HepG2 (cell line): ENCODE measurements around the gene PPP4R4. TPM values are rescaled to one million over a fixed set of nuclear protein-coding genes. Genes with fewer than 3 reads are reported as not detected.

Experiments
- ATAC-seq: fragments of 200-7000 bp; cut with Tn5 transposase; 3 replicates; pipeline ENCODE4 v1.9.1; 2020; ENCODE audit warnings: mild to moderate bottlenecking, moderate library complexity
- BruUV-seq: library from RNA; stranded (reverse); fragments of 400-500 nt; replicated peaks from 2 replicates; lab custom pipeline; 2021; lab: Mats Ljungman, UMichigan
- CTCF ChIA-PET: fragments of 300-600 bp; formaldehyde crosslinking; extraction: SDS; loops from one replicate; lab custom pipeline; 2021; ENCODE audit warnings: low total read pairs, inconsistent platforms, low intra/inter-chr PET ratio; lab: Yijun Ruan, JAX
- POLR2A ChIA-PET: fragments of 350-600 bp; sonication (Branson Sonifier 250); formaldehyde crosslinking; loops from one replicate; lab custom pipeline; 2020; ENCODE audit warnings: antibody characterized with exemption, inconsistent platforms; lab: Yijun Ruan, JAX
- DNase-seq: peaks from one replicate; pipeline ENCODE4 v3.0.0-alpha.2; 2015; ENCODE audit warnings: low spot score
- FAIRE-seq: peaks from 3 replicates; lab custom pipeline; 2011; peaks lifted over from hg19 to GRCh38; lab: Jason Lieb, UNC
- H2AFZ ChIP-seq: one replicate; pipeline ENCODE4 v1.6.1; 2011; ENCODE audit warnings: low read length, inconsistent platforms
- H3K27ac ChIP-seq: fragments of 300-600 bp; 3 replicates; pipeline ENCODE4 v1.8.0; 2011; ENCODE audit warnings: mixed run types, mild to moderate bottlenecking, mixed read lengths, low read length, inconsistent platforms; ENCODE audit not compliant: insufficient read depth; ENCODE audit errors: extremely low read length
- H3K27me3 ChIP-seq, 2 experiments: fragments of 200-600 bp in 1 of 2; 2 replicates in 1 of 2; 3 replicates in 1 of 2; pipeline versions ENCODE4 v1.6.0 to v1.8.0; 2011; ENCODE audit warnings: low read length in 2 of 2, mild to moderate bottlenecking in 2 of 2, moderate library complexity in 2 of 2, inconsistent platforms in 1 of 2; ENCODE audit not compliant: insufficient read depth in 2 of 2, control insufficient read depth in 1 of 2
- H3K36me3 ChIP-seq, 2 experiments: fragments of 200-600 bp in 1 of 2; replicated peaks in 1 of 2; 2 replicates in 1 of 2; 3 replicates in 1 of 2; pipeline versions ENCODE4 v1.5.1 to v1.8.0; 2011; ENCODE audit warnings: low read length in 2 of 2, inconsistent platforms in 1 of 2; ENCODE audit not compliant: insufficient read depth in 2 of 2, control insufficient read depth in 1 of 2
- H3K4me1 ChIP-seq: 2 replicates; pipeline ENCODE4 v1.5.1; 2012; ENCODE audit warnings: low read length, inconsistent platforms; ENCODE audit not compliant: insufficient read depth
- H3K4me2 ChIP-seq: 2 replicates; pipeline ENCODE4 v1.6.0; 2011; ENCODE audit warnings: low read depth, low read length, inconsistent platforms
- H3K4me3 ChIP-seq, 3 experiments: fragments of 200-600 bp in 1 of 3; sonication (generic), shearing (Covaris generic) in 1 of 3; replicated peaks in 1 of 3; 2 replicates each; pipeline ENCODE4 v1.5.1; 2011 to 2016; ENCODE audit warnings: low read length in 3 of 3, inconsistent platforms in 2 of 3, low read depth in 2 of 3, mild to moderate bottlenecking in 2 of 3, control low read depth in 1 of 3, mixed read lengths in 1 of 3; ENCODE audit not compliant: insufficient read depth in 1 of 3
- H3K79me2 ChIP-seq: one replicate; pipeline ENCODE4 v1.6.1; 2011; ENCODE audit warnings: low read length, inconsistent platforms; ENCODE audit not compliant: insufficient read depth
- H3K9ac ChIP-seq: 2 replicates; pipeline ENCODE4 v1.6.0; 2011; ENCODE audit warnings: mild to moderate bottlenecking, low read depth, low read length, inconsistent platforms; ENCODE audit not compliant: insufficient read depth
- H3K9me3 ChIP-seq: 2 replicates; pipeline ENCODE4 v1.5.1; 2012; ENCODE audit warnings: mild to moderate bottlenecking, low read length
- H4K20me1 ChIP-seq: 2 replicates; pipeline ENCODE4 v1.6.0; 2011; ENCODE audit warnings: inconsistent platforms, mild to moderate bottlenecking, low read length, moderate library complexity; ENCODE audit not compliant: insufficient read depth
- CTCF ChIP-seq: sonication (generic); formaldehyde crosslinking; IDR thresholded peaks from 2 replicates; pipeline ENCODE4 v1.5.0; 2020; ENCODE audit warnings: mild to moderate bottlenecking, missing genetic modification reagents, moderate library complexity
- KLF9 ChIP-seq: IDR thresholded peaks from 2 replicates; pipeline ENCODE4 v1.6.1; 2016; ENCODE audit warnings: low read depth
- MNT ChIP-seq: fragments of 450-650 bp; IDR thresholded peaks from 2 replicates; pipeline ENCODE4 v1.6.1; 2016
- NONO ChIP-seq, 2 experiments: fragments of 450-650 bp in 1 of 2; sonication (generic) in 1 of 2; formaldehyde crosslinking in 1 of 2; IDR thresholded peaks in 1 of 2; conservative IDR thresholded peaks in 1 of 2; 2 replicates each; pipeline versions ENCODE4 v1.6.1 to v1.8.0; 2017 to 2022; ENCODE audit warnings: mild to moderate bottlenecking in 1 of 2, missing genetic modification reagents in 1 of 2, moderate library complexity in 1 of 2
- NPAS2 ChIP-seq: sonication (generic); formaldehyde crosslinking; IDR thresholded peaks from 2 replicates; pipeline ENCODE4 v1.8.0; 2022; ENCODE audit warnings: mild to moderate bottlenecking, missing genetic modification reagents, borderline replicate concordance
- PATZ1 ChIP-seq: sonication (generic); formaldehyde crosslinking; IDR thresholded peaks from 2 replicates; pipeline ENCODE4 v1.4.0; 2020; ENCODE audit warnings: missing genetic modification reagents
- RAD21 ChIP-seq: fragments of 450-650 bp; formaldehyde crosslinking; IDR thresholded peaks from 2 replicates; pipeline ENCODE4 v1.5.0; 2020; ENCODE audit warnings: mild to moderate bottlenecking
- SMC3 ChIP-seq: IDR thresholded peaks from 2 replicates; pipeline ENCODE4 v1.6.1; 2011; ENCODE audit warnings: low read length, improper control_type of control experiment
- ZBTB21 ChIP-seq: sonication (generic); formaldehyde crosslinking; IDR thresholded peaks from 2 replicates; pipeline ENCODE4 v1.4.0; 2020; ENCODE audit warnings: missing genetic modification reagents
- ZFP1 ChIP-seq: IDR thresholded peaks from 2 replicates; pipeline ENCODE4 v1.6.1; 2016
- ZHX1 ChIP-seq: sonication (generic); formaldehyde crosslinking; IDR thresholded peaks from 2 replicates; pipeline ENCODE4 v1.8.1; 2022; ENCODE audit warnings: low read depth, mild to moderate bottlenecking, missing genetic modification reagents
- ZMYM2 ChIP-seq: sonication (generic); formaldehyde crosslinking; IDR thresholded peaks from 2 replicates; pipeline ENCODE4 v1.8.0; 2022; ENCODE audit warnings: mild to moderate bottlenecking, missing genetic modification reagents
- ZNF44 ChIP-seq: sonication (generic); formaldehyde crosslinking; IDR thresholded peaks from 2 replicates; pipeline ENCODE4 v1.5.1; 2020; ENCODE audit warnings: mild to moderate bottlenecking, missing genetic modification reagents
- ZNF713 ChIP-seq: sonication (generic); formaldehyde crosslinking; IDR thresholded peaks from 2 replicates; pipeline ENCODE4 v1.4.0; 2020; ENCODE audit warnings: mild to moderate bottlenecking, missing genetic modification reagents
- ZNF747 ChIP-seq: sonication (generic); formaldehyde crosslinking; IDR thresholded peaks from 2 replicates; pipeline ENCODE4 v1.8.1; 2023; ENCODE audit warnings: missing genetic modification reagents, mild to moderate bottlenecking, borderline replicate concordance
- WGBS: methylation state at CpG from one replicate; pipeline ENCODE4 v1.1.6; 2017; ENCODE audit warnings: low lambda C conversion rate; 5-methylcytosine and 5-hydroxymethylcytosine counted together
- in situ Hi-C: cut with HindIII; loops from 2 replicates; pipeline ENCODE4 v1.10.0; 2017; ENCODE audit warnings: low pct_unique_long_range_greater_than_20kb; ENCODE audit not compliant: extremely low pct_ligation_motif_present
- intact Hi-C: fragments of 100-400 bp; cut with micrococcal nuclease; formaldehyde crosslinking; loops from one replicate; pipeline ENCODE4 v1.10.0; 2022; ENCODE audit not compliant: unreplicated experiment
- polyA plus RNA-seq, 8 experiments: library from polyadenylated mRNA; depleted of rRNA in 3 of 8; stranded (reverse) in 7 of 8; unstranded in 1 of 8; fragments of >200 nt; fragmentation: Illumina TruSeq in 4 of 8; extraction: Trizol in 4 of 8; gene quantifications; 2 replicates each; pipeline versions ENCODE4 v1.2.1 to v1.2.3, GENCODE V29; 2011 to 2016; ENCODE audit warnings: low read depth in 4 of 8, missing spikeins in 1 of 8, mixed read lengths in 1 of 8; ENCODE audit not compliant: insufficient read depth in 1 of 8
- total RNA-seq, 5 experiments: library from RNA; depleted of rRNA; stranded (reverse); fragments of >200 nt; fragmentation: Illumina TruSeq; extraction: Trizol; gene quantifications; 2 replicates each; pipeline ENCODE4 v1.2.3, GENCODE V29; 2016; ENCODE audit warnings: low read depth in 1 of 5

PPP4R4 gene
- total and polyA plus RNA-seq, 2 of the 13 experiments (the other 11 are each of a cell fraction or from before 2014, with no cell fraction given), result 9.5 to 19.8 TPM

- Histone ChIP-seq H3K27me3 (peaks cover 2 to 20% of the 10 kb centered on the region in 2 experiments; a peak in 3 of 5 replicates), H3K36me3 (no peaks in the 10 kb centered on the region), H2AFZ (no peak overlapping the region), H3K4me1 (peaks cover 41% of the 10 kb centered on the region), H4K20me1 (no peaks in the 10 kb centered on the region), H3K4me2 (no peak overlapping the region), H3K9ac (no peak overlapping the region), H3K4me3 (no peak overlapping the region), H3K9me3 (no peaks in the 10 kb centered on the region), H3K79me2 (no peaks in the 10 kb centered on the region), H3K27ac (no peak overlapping the region)
- BruUV-seq, result no TSS peak
- POLR2A ChIA-PET, result no interaction called here
- intact Hi-C loops (no loop called here), in situ Hi-C loops (no loop called here)
- no peak for FAIRE-seq
- 18% methylated on average over 3 of the region's 3 CpGs for WGBS
- peak; percentile 28 for DNase-seq
- ATAC-seq, result peak; percentile 88
- CTCF ChIA-PET, result interaction anchor here (1.3 kb wide), 1 partner anchor 106 kb away, joined by 5 read pairs; no protein-coding TSS in a partner anchor
- TF ChIP-seq RAD21 (CRISPR knock-in tag), result peak; percentile 11; the same call in 1 of the 2 replicates
- no peak for TF ChIP-seq ZMYM2 (CRISPR knock-in tag)
- TF ChIP-seq ZFP1 (CRISPR knock-in tag), result no peak
- TF ChIP-seq PATZ1 (CRISPR knock-in tag), result no peak
- TF ChIP-seq NONO (IDR thresholded peaks at IDR 0.05), result no peak
- TF ChIP-seq NONO (CRISPR knock-in tag; conservative IDR thresholded peaks at IDR 0.05), result no peak
- TF ChIP-seq SMC3, result peak; percentile 32; the same call in 1 of the 2 replicates
- TF ChIP-seq KLF9, result no peak
- no peak for TF ChIP-seq ZBTB21 (CRISPR knock-in tag)
- no peak for TF ChIP-seq MNT
- no peak for TF ChIP-seq ZNF713 (CRISPR knock-in tag)
- TF ChIP-seq ZNF44, result no peak
- peak; percentile 64 for TF ChIP-seq CTCF
- TF ChIP-seq NPAS2 (CRISPR knock-in tag), result no peak
- no peak for TF ChIP-seq ZNF747 (CRISPR knock-in tag)
- TF ChIP-seq ZHX1 (CRISPR knock-in tag), result no peak
Observed at GRCh38 chr14:94143239-94143638, 30.9 kb upstream of the PPP4R4 start.
